ENCODE results near the gene HJV.

Gene HJV

DNA sequence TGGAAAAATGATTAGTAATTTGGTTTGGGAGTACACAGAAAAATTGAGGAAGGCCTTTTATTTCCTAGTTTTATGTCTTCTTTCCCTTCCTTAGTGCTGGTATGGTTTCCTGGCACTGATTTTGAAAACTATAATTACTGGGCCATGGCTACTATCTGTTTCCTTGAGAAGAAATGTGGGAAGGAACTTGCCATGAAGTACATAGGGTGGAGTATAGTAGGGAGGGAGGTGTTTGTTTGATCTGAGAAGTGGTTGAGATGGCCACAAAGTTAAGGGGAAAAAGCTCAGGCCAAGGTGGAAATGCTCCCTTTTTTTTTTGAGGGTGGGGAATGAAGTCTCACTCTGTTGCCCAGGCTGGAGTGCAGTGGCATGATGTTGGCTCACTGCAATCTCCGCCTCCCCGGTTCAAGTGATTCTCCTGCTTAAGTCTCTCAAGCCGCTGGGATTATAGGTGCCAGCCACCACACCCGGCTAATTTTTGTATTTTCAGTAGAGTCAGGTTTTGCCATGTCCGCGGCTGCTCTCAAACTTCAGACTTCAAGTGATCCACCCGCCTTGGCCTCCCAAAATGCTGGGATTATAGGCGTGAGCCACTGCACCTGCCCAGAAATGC lies 11.3 kb downstream of the HJV start:
- Histone ChIP-seq H3K4me3 (no peak overlapping the region), H3K4me1 (peaks cover 6 to 35% (median 12%) of the 10 kb centered on the region in 10 experiments; a peak in 19 of 20 replicates), H3K4me2 (peak overlapping the region in 2 of 11 experiments; percentile 13 to 55; a peak in 3 of 22 replicates), H3K27me3 (no peaks in the 10 kb centered on the region), H4K20me1 (no peaks in the 10 kb centered on the region), H3K36me3 (no peaks in the 10 kb centered on the region), H3K9ac (peak overlapping the region in 3 of 11 experiments; percentile 14 to 36 (median 18); a peak in 2 of 22 replicates), H3K9me3 (replicated peaks in 1 of 11) (no peaks in the 10 kb centered on the region), H3K27ac (peak overlapping the region in 2 of 11 experiments; percentile 23 to 41; a peak in 2 of 22 replicates)
- no peak for TF ChIP-seq Cebpa-rat (IDR thresholded peaks at IDR 0.05)

DNA sequence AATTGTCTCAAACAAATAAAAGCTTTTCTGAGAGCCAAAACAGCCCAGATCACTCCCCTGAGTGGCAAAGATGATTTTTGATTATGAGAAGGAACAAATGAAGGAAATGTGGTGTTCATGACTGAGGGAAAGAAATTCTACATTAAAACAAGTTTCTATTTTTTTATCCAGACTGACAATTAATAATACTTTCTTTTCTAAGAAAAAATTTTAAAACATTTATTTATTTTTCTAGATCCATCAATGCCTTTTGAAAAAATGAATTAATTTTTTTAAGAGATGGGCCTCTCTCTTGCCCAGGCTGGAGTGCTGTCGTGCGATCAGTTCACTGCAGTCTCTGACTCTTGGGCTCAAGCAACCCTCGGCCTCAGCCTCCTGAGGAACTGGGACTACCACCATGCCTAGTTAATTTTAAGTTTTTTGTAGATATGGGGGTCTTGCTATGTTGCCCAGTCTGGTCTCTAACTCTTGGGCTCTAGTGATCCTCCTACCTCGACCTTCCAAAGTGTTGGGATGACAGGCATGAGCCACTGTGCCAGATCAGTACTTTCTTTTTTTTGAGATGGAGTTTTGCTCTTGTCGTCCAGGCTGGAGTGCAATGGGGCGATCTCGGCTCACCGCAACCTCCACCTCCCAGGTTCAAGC lies 13.9 kb downstream of the HJV start:
- Histone ChIP-seq H3K27ac (peak overlapping the region in 9 of 11 experiments; percentile 23 to 85 (median 69); a peak in 16 of 22 replicates), H4K20me1 (no peaks in the 10 kb centered on the region), H3K4me1 (peaks cover 8 to 36% (median 12%) of the 10 kb centered on the region in 10 experiments; a peak in 19 of 20 replicates), H3K9ac (peak overlapping the region in 6 of 11 experiments; percentile 3 to 69 (median 53); a peak in 6 of 22 replicates), H3K9me3 (replicated peaks in 1 of 11) (no peaks in the 10 kb centered on the region), H3K4me3 (no peak overlapping the region), H3K27me3 (no peaks in the 10 kb centered on the region), H3K4me2 (peak overlapping the region in 1 of 11 experiments; percentile 67; a peak in 1 of 22 replicates), H3K36me3 (no peaks in the 10 kb centered on the region)
- TF ChIP-seq Cebpa-rat (IDR thresholded peaks at IDR 0.05): no peak; a peak in 2 of 22 replicates

DNA sequence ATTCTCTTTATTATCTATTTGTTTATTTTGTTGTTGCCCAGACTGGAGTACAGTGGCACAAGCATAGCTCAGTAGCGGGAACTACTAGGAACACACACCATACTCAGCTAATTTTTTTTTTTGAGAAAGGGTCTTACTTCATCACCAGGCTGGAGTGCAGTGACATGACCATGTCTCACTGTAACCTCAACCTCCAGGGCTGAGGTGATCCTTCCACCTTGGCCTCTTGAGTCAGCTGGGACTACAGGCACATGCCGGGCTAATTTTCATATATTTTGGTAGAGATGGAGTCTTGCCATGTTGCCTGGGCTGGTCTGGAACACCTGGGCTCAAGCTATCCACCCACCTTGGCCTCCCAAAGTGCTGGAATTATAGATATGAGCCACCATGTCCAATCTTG lies 19.8 kb downstream of the HJV start:
- no peaks in the 10 kb centered on the region for H3K36me3 ChIP-seq
- H3K4me3 ChIP-seq: no peak overlapping the region
- H4K20me1 ChIP-seq: no peaks in the 10 kb centered on the region
- no peak overlapping the region for H3K9ac ChIP-seq
- H3K27me3 ChIP-seq: no peaks in the 10 kb centered on the region
- H3K9me3 ChIP-seq (replicated peaks in 1 of 11): no peaks in the 10 kb centered on the region
- peaks cover 38 to 57% (median 43%) of the 10 kb centered on the region in 10 experiments for H3K4me1 ChIP-seq
- peak overlapping the region in 1 of 11 experiments; percentile 17; a peak in 2 of 22 replicates for H3K4me2 ChIP-seq
- H3K27ac ChIP-seq: peak overlapping the region in 8 of 11 experiments; percentile 1 to 51 (median 25); a peak in 7 of 22 replicates
- TF ChIP-seq Cebpa-rat (IDR thresholded peaks at IDR 0.05): no peak

DNA sequence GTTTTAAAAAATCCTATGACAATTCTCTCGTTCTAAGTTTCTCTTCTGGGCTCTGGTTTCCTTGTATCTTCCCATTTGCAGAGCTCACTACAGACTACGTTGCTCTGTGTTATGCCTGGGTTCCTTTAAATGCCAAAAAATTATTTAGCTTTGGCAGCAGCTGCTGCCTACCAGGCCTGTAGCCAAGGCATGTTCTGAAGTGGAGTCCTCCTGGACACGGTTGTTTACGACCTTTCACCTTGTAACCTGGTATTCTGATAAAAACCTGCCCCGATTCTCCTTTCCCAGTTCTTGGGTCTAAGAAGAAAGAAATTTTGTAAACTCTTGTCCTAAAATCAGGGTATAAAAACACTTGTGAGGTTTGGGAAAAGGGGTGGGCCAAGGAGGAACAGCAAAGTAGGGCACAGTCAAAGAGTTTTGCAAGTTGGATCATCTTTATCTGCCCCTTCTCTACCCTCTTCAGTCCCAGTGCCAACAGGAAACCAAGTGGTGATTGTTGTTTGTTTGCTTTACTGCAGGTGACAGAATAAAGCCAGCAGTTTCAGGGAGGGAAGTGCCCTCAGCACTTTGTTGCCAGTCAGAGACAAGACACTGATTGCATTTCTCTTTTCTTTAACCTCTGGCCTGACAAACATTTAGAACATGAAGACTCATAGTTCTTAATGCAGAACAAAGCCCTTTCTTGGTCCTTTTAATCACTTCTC lies 22.1 kb downstream of the HJV start:
- H3K27ac ChIP-seq: peak overlapping the region; percentile 11 to 95 (median 32); a peak in 16 of 22 replicates
- H3K9ac ChIP-seq: peak overlapping the region in 7 of 11 experiments; percentile 15 to 48 (median 25); a peak in 9 of 22 replicates
- peaks cover 7 to 12% (median 9%) of the 10 kb centered on the region in 11 experiments for H3K36me3 ChIP-seq
- no peak overlapping the region for H3K4me3 ChIP-seq
- no peaks in the 10 kb centered on the region for H3K9me3 ChIP-seq (replicated peaks in 1 of 11)
- H3K4me2 ChIP-seq: peak overlapping the region; percentile 53 to 98 (median 71)
- H3K27me3 ChIP-seq: no peaks in the 10 kb centered on the region
- TF ChIP-seq Cebpa-rat (IDR thresholded peaks at IDR 0.05): no peak
- H3K4me1 ChIP-seq: peaks cover 35 to 48% (median 41%) of the 10 kb centered on the region in 10 experiments
- H4K20me1 ChIP-seq: peaks cover 6 to 18% (median 15%) of the 10 kb centered on the region in 11 experiments; a peak in 21 of 22 replicates

DNA sequence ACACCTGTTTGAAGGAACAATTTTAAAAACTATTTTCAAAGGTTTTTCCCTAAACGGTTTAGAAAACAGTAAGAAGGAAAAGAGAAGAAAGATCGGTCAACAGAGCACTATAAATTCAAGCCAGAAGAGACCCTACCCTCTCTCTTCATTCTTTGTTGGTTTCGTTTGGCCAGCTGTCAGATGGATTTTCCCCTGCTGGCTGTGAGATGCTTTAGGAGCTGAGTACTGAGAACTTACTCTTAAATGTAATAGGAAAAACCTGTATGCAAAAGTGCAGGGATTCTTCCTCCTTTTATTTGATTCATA lies 23.9 kb downstream of the HJV start:
- Histone ChIP-seq H4K20me1 (peaks cover 24 to 36% (median 33%) of the 10 kb centered on the region in 11 experiments), H3K27ac (peak overlapping the region; percentile 77 to 95 (median 89)), H3K27me3 (no peaks in the 10 kb centered on the region), H3K9me3 (replicated peaks in 1 of 11) (no peaks in the 10 kb centered on the region), H3K4me1 (peaks cover 53 to 60% (median 57%) of the 10 kb centered on the region in 10 experiments), H3K9ac (peak overlapping the region; percentile 88 to 95 (median 89); a peak in 20 of 22 replicates), H3K4me3 (peak overlapping the region; percentile 85 to 99 (median 90); a peak in 19 of 20 replicates), H3K36me3 (peaks cover 25 to 30% (median 27%) of the 10 kb centered on the region in 11 experiments), H3K4me2 (peak overlapping the region; percentile 84 to 98 (median 94))
- no peak for TF ChIP-seq Cebpa-rat (IDR thresholded peaks at IDR 0.05)

DNA sequence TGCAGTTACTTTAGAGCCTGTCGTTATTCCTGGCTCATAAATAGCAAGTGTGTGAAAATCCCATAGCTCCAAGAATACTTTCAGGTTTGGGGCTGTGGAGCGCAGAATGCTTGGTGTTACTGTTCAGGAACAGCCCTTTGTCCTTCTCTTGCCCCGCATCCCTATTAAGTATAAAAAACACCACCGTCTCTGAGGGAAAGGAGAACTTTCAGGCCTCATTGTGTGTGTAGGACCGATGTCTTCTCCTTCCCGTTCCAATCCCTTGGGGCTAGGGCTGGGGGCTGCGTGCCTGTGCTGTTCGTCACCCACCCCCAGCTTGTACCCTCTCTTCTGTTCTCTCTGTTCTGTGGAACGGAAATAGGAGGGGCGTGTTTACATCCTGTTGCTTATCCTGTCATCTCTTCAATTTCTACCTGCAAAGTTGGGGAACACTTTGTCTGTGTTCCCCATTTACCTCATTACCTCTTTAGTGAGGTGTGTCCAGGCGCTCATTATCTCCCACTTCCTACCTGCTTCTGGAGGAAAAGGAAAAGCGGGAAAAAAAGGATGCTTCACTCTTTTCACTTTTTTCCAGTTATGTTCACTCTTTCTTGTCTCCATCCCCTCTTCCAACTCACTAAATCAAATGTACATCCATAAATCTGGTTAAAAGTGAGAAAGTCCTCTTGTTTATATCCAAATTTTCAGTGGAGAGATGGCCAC lies 24.4 kb downstream of the HJV start:
- Histone ChIP-seq H3K4me3 (peak overlapping the region; percentile 85 to 99 (median 90)), H4K20me1 (peaks cover 28 to 41% (median 37%) of the 10 kb centered on the region in 11 experiments), H3K9me3 (replicated peaks in 1 of 11) (no peaks in the 10 kb centered on the region), H3K27me3 (no peaks in the 10 kb centered on the region), H3K27ac (peak overlapping the region; percentile 77 to 95 (median 89)), H3K36me3 (peaks cover 29 to 35% (median 32%) of the 10 kb centered on the region in 11 experiments), H3K4me2 (peak overlapping the region; percentile 84 to 98 (median 94)), H3K9ac (peak overlapping the region; percentile 88 to 95 (median 89)), H3K4me1 (peaks cover 58 to 65% (median 62%) of the 10 kb centered on the region in 10 experiments)
- TF ChIP-seq Cebpa-rat (IDR thresholded peaks at IDR 0.05): no peak

DNA sequence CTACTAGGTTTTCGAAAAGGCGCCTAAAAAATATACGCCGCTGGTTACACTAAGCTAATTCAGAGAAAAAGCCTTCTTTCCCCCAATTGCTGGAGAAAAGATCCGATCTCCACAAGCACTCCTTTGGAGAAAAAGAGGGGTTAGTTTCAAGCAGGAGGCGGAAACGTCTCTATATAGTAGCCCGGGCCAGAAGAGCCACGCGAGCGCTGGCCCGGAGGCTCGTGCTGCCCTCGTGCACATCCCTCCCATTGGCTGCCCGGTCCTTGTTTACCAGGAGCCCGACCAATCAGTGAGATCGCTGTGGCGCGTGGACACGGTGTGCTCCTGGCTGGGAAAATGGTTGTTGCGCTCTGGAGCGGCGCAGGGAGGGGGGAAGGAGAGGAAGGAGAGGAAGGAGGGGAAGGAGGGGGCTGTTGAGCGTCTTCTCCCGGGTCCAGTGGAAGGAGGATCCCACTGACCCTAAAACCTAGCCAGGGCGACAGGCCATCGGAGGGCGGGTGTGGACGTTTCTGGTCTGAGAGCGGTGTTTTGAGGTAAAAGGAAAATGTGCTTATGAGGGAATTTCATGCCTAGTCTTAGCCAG lies 25.0 kb downstream of the HJV start, which contains the start of gene TXNIP:
TXNIP (minus strand) TSS at position 147 of the 583 bp plus-strand sequence. CDS start 313 bp downstream, outside the sequence.
- no peaks in the 10 kb centered on the region for H3K9me3 ChIP-seq (replicated peaks in 1 of 11)
- H3K9ac ChIP-seq: peak within 1 kb of the TSS; percentile 88 to 95 (median 89)
- peak within 1 kb of the TSS; percentile 84 to 98 (median 94) for H3K4me2 ChIP-seq
- H3K4me3 ChIP-seq: peak within 1 kb of the TSS; percentile 85 to 99 (median 90)
- no peaks in the 10 kb centered on the region for H3K27me3 ChIP-seq
- TF ChIP-seq Cebpa-rat (IDR thresholded peaks at IDR 0.05): no peak
- peak within 1 kb of the TSS; percentile 77 to 95 (median 89) for H3K27ac ChIP-seq
- peaks cover 63 to 69% (median 65%) of the 10 kb centered on the region in 10 experiments for H3K4me1 ChIP-seq
- H3K36me3 ChIP-seq: peaks cover 29 to 41% (median 35%) of the 10 kb centered on the region in 11 experiments
- peaks cover 28 to 47% (median 37%) of the 10 kb centered on the region in 11 experiments for H4K20me1 ChIP-seq

DNA sequence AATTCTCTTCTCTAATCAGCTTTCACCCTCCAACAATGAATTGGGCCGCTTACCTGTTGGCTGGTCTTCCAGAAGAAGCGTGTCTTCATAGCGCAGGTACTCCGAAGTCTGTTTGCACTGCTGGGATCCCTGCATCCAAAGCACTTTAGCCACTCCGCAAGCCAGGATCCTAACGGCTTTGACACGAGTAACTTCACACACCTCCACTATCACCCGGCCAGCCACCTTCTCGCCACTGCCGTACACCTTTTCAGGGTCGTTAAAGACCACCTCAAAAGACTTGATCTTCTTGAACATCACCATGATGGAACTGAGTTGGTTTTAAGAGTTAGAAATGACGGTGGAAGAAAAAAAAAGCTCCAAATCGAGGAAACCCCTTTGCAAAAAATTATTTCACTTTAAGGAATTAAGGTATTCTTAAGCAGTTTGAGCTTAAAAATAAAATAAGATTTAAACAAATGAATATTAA lies 25.5 kb downstream of the HJV start:
- H3K4me3 ChIP-seq: peak overlapping the region; percentile 85 to 99 (median 90)
- peak overlapping the region; percentile 77 to 95 (median 89) for H3K27ac ChIP-seq
- H3K36me3 ChIP-seq: peaks cover 29 to 41% (median 35%) of the 10 kb centered on the region in 11 experiments
- peaks cover 59 to 69% (median 65%) of the 10 kb centered on the region in 10 experiments for H3K4me1 ChIP-seq
- H3K9ac ChIP-seq: peak overlapping the region; percentile 88 to 95 (median 89)
- H4K20me1 ChIP-seq: peaks cover 28 to 52% (median 37%) of the 10 kb centered on the region in 11 experiments
- H3K4me2 ChIP-seq: peak overlapping the region; percentile 84 to 98 (median 94); a peak in 21 of 22 replicates
- TF ChIP-seq Cebpa-rat (IDR thresholded peaks at IDR 0.05): no peak
- no peaks in the 10 kb centered on the region for H3K9me3 ChIP-seq (replicated peaks in 1 of 11)
- H3K27me3 ChIP-seq: no peaks in the 10 kb centered on the region

Data from BLaER1 treated with 17β-estradiol and CSF1 and Interleukin-3, amounts not matched to agents 10 nM and 100 nM (cell line).